Stimulated activated CD8-positive, alpha-beta memory T cell treated with anti-CD3 and anti-CD28 coated beads, Interleukin-7, amount 100 ng/mL, for 48 hours (primary cell): Measurements from ENCODE around the gene RFX8.
A peak's percentile ranks its signal among the peaks of the same experiment; 100 is the strongest.
"Not testable (repeated sequence)": the region's sequence is repeated elsewhere in the genome, so short reads cannot be mapped to it uniquely, and the experiment has no call there.

Experiments
- DNase-seq, 2 donors: peaks; one replicate each; pipeline ENCODE4 v3.0.0-alpha.2; 2020; ENCODE audit warnings: low read depth in 1 of 2; ENCODE audit errors: extremely low read depth in 1 of 2

Gene RFX8

GRCh38 chr2:101474731-101475384 is at the start of gene RFX8:
RFX8 (minus strand) TSS chr2:101475112; CDS start chr2:101466848, 8,264 bp downstream.
- peak in 1 of 2 donors; percentile 60 for DNase-seq

GRCh38 chr2:101521487-101521886 is 46.6 kb upstream of the RFX8 start:
- DNase-seq: no peak

- no peak for DNase-seq
Observed at GRCh38 chr2:101520246-101520645, 45.3 kb upstream of the RFX8 start.

GRCh38 chr2:101518578-101519492 is 43.9 kb upstream of the RFX8 start:
- no peak for DNase-seq

- no peak for DNase-seq
Observed at GRCh38 chr2:101517758-101518271, 42.9 kb upstream of the RFX8 start.

GRCh38 chr2:101516823-101517690 is 42.1 kb upstream of the RFX8 start:
- DNase-seq: peak in 1 of 2 donors; percentile 22

- DNase-seq: no peak
Observed at GRCh38 chr2:101516349-101516748, 41.4 kb upstream of the RFX8 start.

GRCh38 chr2:101515477-101515876 is 40.6 kb upstream of the RFX8 start:
- no peak for DNase-seq

- no peak for DNase-seq
Observed at GRCh38 chr2:101512993-101513392, 38.1 kb upstream of the RFX8 start.

- no peak for DNase-seq
Observed at GRCh38 chr2:101511381-101511780, 36.5 kb upstream of the RFX8 start.

- DNase-seq: no peak
Observed at GRCh38 chr2:101509499-101510284, 34.8 kb upstream of the RFX8 start.

GRCh38 chr2:101508636-101509035 is 33.7 kb upstream of the RFX8 start:
- no peak for DNase-seq

- not testable (repeated sequence) for DNase-seq
Observed at GRCh38 chr2:101505276-101505675, 30.4 kb upstream of the RFX8 start.

GRCh38 chr2:101504744-101505143 is 29.8 kb upstream of the RFX8 start:
- DNase-seq: not testable (repeated sequence)

GRCh38 chr2:101502095-101502494 is 27.2 kb upstream of the RFX8 start:
- no peak for DNase-seq

- DNase-seq: no peak
Observed at GRCh38 chr2:101501443-101501842, 26.5 kb upstream of the RFX8 start.

GRCh38 chr2:101500860-101501259 is 25.9 kb upstream of the RFX8 start:
- DNase-seq: no peak

GRCh38 chr2:101500180-101500579 is 25.3 kb upstream of the RFX8 start:
- no peak for DNase-seq

- no peak for DNase-seq
Observed at GRCh38 chr2:101496279-101496678, 21.4 kb upstream of the RFX8 start.

- DNase-seq: no peak
Observed at GRCh38 chr2:101492936-101493473, 18.1 kb upstream of the RFX8 start.
